GM23338 (cell line): ENCODE results near the gene BCKDHA. TPM values are rescaled to one million over a fixed set of nuclear protein-coding genes. Genes with fewer than 3 reads are reported as not detected.

Source experiments
- ATAC-seq: fragments of 200-7000 bp; cut with Tn5 transposase; 3 replicates; pipeline ENCODE4 v1.9.1; 2020
- DNase-seq: peaks from one replicate; pipeline ENCODE4 v3.0.0-alpha.2; 2015; ENCODE audit warnings: low spot score
- H2AFZ ChIP-seq: fragments of 200-600 bp; sonication (generic); 2 replicates; pipeline ENCODE4 v1.8.0; 2016; ENCODE audit warnings: antibody characterized with exemption, mild to moderate bottlenecking, moderate library complexity
- H3F3A ChIP-seq: fragments of 200-600 bp; sonication (generic); replicated peaks from 2 replicates; pipeline ENCODE4 v1.8.0; 2017; ENCODE audit warnings: antibody characterized with exemption, mixed run types, low read depth
- H3K27ac ChIP-seq: fragments of 200-600 bp; sonication (generic); 2 replicates; pipeline ENCODE4 v1.6.1; 2016; ENCODE audit warnings: low read depth
- H3K27me3 ChIP-seq: fragments of 200-600 bp; sonication (generic); 2 replicates; pipeline ENCODE4 v1.8.0; 2016; ENCODE audit warnings: mild to moderate bottlenecking, mixed run types, moderate library complexity; ENCODE audit not compliant: insufficient read depth
- H3K36me3 ChIP-seq: fragments of 200-600 bp; sonication (generic); 2 replicates; pipeline ENCODE4 v1.8.0; 2016; ENCODE audit warnings: mild to moderate bottlenecking; ENCODE audit not compliant: insufficient read depth
- H3K4me1 ChIP-seq: fragments of 200-600 bp; sonication (generic); 2 replicates; pipeline ENCODE4 v1.8.0; 2016; ENCODE audit warnings: mild to moderate bottlenecking, moderate library complexity; ENCODE audit not compliant: insufficient read depth
- H3K4me2 ChIP-seq: fragments of 200-600 bp; sonication (generic); 2 replicates; pipeline ENCODE4 v1.7.1; 2017; ENCODE audit warnings: mixed run types
- H3K4me3 ChIP-seq: fragments of 200-600 bp; sonication (generic); 2 replicates; pipeline ENCODE4 v1.6.1; 2016; ENCODE audit warnings: mixed run types
- H3K79me2 ChIP-seq: fragments of 200-600 bp; sonication (generic); replicated peaks from 2 replicates; pipeline ENCODE4 v1.8.0; 2017; ENCODE audit warnings: mild to moderate bottlenecking; ENCODE audit not compliant: insufficient read depth
- H3K9me2 ChIP-seq: fragments of 200-600 bp; sonication (generic); 2 replicates; pipeline ENCODE4 v1.8.0; 2017; ENCODE audit not compliant: insufficient read depth
- H4K20me1 ChIP-seq: fragments of 200-600 bp; sonication (generic); replicated peaks from 2 replicates; pipeline ENCODE4 v1.8.0; 2017; ENCODE audit warnings: mild to moderate bottlenecking; ENCODE audit not compliant: insufficient read depth
- H3K27ac Mint-ChIP-seq: 2 replicates; pipeline ENCODE4 v1.8.0; 2020; ENCODE audit warnings: inconsistent platforms, mild to moderate bottlenecking, moderate library complexity, mixed read lengths
- H3K27me3 Mint-ChIP-seq: 3 replicates; pipeline ENCODE4 v1.8.0; 2022; ENCODE audit warnings: low read depth, mild to moderate bottlenecking, moderate library complexity, mixed read lengths, inconsistent platforms; ENCODE audit not compliant: insufficient read depth, poor library complexity
- H3K36me3 Mint-ChIP-seq: 3 replicates; pipeline ENCODE4 v1.8.0; 2021; ENCODE audit warnings: low read depth, mild to moderate bottlenecking, inconsistent platforms, moderate library complexity, mixed read lengths
- H3K4me1 Mint-ChIP-seq: 3 replicates; pipeline ENCODE4 v1.8.0; 2020; ENCODE audit warnings: mild to moderate bottlenecking, inconsistent platforms, mixed read lengths
- H3K4me3 Mint-ChIP-seq: 3 replicates; pipeline ENCODE4 v1.8.0; 2021; ENCODE audit warnings: moderate library complexity, mild to moderate bottlenecking, inconsistent platforms, mixed read lengths
- H3K9me3 Mint-ChIP-seq: 3 replicates; pipeline ENCODE4 v1.8.0; 2020; ENCODE audit warnings: moderate library complexity, mild to moderate bottlenecking, inconsistent platforms, mixed read lengths
- CREB1 ChIP-seq: fragments of 250-450 bp; sonication (Bioruptor Pico); IDR thresholded peaks from 2 replicates; pipeline ENCODE4 v1.5.0; 2020; ENCODE audit warnings: low read depth, mild to moderate bottlenecking, moderate library complexity
- CTCF ChIP-seq, 2 experiments: fragments of 200-600 bp in 1 of 2; sonication (generic) in 1 of 2; conservative IDR thresholded peaks; 2 replicates each; pipeline versions ENCODE4 v1.5.1 to v1.6.1; 2016 to 2017; ENCODE audit warnings: antibody characterized with exemption in 2 of 2, low read depth in 2 of 2, mild to moderate bottlenecking in 2 of 2, moderate library complexity in 1 of 2
- EZH2 ChIP-seq: fragments of 200-600 bp; sonication (generic); IDR thresholded peaks from one replicate; pipeline ENCODE4 v1.8.0; 2017; ENCODE audit warnings: antibody characterized with exemption, mild to moderate bottlenecking, low read depth; ENCODE audit not compliant: unreplicated experiment
- EZH2phosphoT487 ChIP-seq: fragments of 200-600 bp; sonication (generic); IDR thresholded peaks from one replicate; pipeline ENCODE4 v1.8.1; 2018; ENCODE audit warnings: antibody characterized with exemption; ENCODE audit not compliant: unreplicated experiment
- JUNB ChIP-seq: IDR thresholded peaks from one replicate; pipeline ENCODE4 v1.6.1; 2016; ENCODE audit warnings: antibody characterized with exemption; ENCODE audit not compliant: unreplicated experiment
- NANOG ChIP-seq: IDR thresholded peaks from 2 replicates; pipeline ENCODE4 v1.6.1; 2016; ENCODE audit warnings: antibody characterized with exemption, borderline replicate concordance
- POLR2AphosphoS5 ChIP-seq: IDR thresholded peaks from 2 replicates; pipeline ENCODE4 v1.6.1; 2016; ENCODE audit warnings: antibody characterized with exemption, low read depth
- STAT1 ChIP-seq: IDR thresholded peaks from one replicate; pipeline ENCODE4 v1.6.1; 2016; ENCODE audit warnings: antibody characterized with exemption; ENCODE audit not compliant: unreplicated experiment
- ZNF114 ChIP-seq: fragments of 250-450 bp; sonication (Bioruptor Pico); IDR thresholded peaks from 2 replicates; pipeline ENCODE4 v1.5.0; 2020; ENCODE audit warnings: mild to moderate bottlenecking, moderate library complexity
- ZNF331 ChIP-seq: fragments of 250-450 bp; sonication (Bioruptor Pico); IDR thresholded peaks from 2 replicates; pipeline ENCODE4 v1.5.0; 2020; ENCODE audit warnings: low read depth, mild to moderate bottlenecking, moderate library complexity
- ZNF462 ChIP-seq: fragments of 250-450 bp; sonication (Bioruptor Pico); IDR thresholded peaks from 2 replicates; pipeline ENCODE4 v1.5.0; 2020; ENCODE audit warnings: mild to moderate bottlenecking, moderate library complexity
- polyA plus RNA-seq: library from polyadenylated mRNA; unstranded; fragments of >200 nt; fragmentation: Nextera tagmentation; extraction: Ambion mirVana; gene quantifications from 2 replicates; pipeline ENCODE4 v1.2.1, GENCODE V29; 2016
- total RNA-seq: library from RNA; depleted of rRNA; stranded (reverse); fragments of >200 nt; shearing (Covaris generic); gene quantifications from 2 replicates; pipeline ENCODE4 v1.2.3, GENCODE V29; 2014
- TF ChIP-seq, protein P1 (sequence below): IDR thresholded peaks from one replicate; pipeline ENCODE4 v1.6.1; 2018; ENCODE audit warnings: antibody characterized with exemption; ENCODE audit not compliant: unreplicated experiment
- TF ChIP-seq, protein P2 (sequence below): IDR thresholded peaks from 2 replicates; pipeline ENCODE4 v1.6.1; 2016; ENCODE audit warnings: antibody characterized with exemption

The BCKDHA gene
- total and polyA plus RNA-seq, 2 experiments from 2014 or later = 15.0 to 42.4 TPM

DNA sequence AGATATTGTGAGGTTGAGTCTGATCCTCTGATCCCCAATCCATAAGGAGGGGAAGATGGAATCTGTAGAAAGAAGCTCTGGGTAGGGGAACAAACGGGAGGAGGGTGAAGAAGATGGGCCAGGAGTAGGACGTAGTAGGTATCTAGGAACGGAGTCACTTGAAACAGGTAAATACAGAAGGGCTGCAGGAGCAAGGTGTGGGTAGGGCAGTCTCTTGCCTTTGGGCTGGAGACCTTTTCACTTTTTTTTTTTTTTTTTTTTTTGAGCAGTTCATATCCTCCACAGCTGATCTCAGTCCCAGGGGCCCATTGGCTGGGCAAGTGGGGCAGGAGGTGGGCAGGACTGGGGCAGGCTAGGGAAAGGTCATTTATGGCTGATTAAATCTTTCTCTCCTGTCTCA is 1.5 kb downstream of the BCKDHA start:
- no peak for ATAC-seq
- no peak overlapping the region for H2AFZ ChIP-seq
- no peak for DNase-seq
- peaks cover 6% of the 10 kb centered on the region for H3K27me3 Mint-ChIP-seq
- no peak overlapping the region; the same call in 1 of the 2 replicates for H3K27ac Mint-ChIP-seq
- peaks cover 3% of the 10 kb centered on the region for H4K20me1 ChIP-seq
- H3K4me1 ChIP-seq = peaks cover 12% of the 10 kb centered on the region; the same call in 1 of the 2 replicates
- H3K79me2 ChIP-seq = peaks cover 35% of the 10 kb centered on the region
- no peaks in the 10 kb centered on the region for H3K36me3 ChIP-seq
- peak overlapping the region; percentile 98 for H3K4me3 Mint-ChIP-seq
- no peak overlapping the region for H3K27ac ChIP-seq
- TF ChIP-seq, protein P1, sequence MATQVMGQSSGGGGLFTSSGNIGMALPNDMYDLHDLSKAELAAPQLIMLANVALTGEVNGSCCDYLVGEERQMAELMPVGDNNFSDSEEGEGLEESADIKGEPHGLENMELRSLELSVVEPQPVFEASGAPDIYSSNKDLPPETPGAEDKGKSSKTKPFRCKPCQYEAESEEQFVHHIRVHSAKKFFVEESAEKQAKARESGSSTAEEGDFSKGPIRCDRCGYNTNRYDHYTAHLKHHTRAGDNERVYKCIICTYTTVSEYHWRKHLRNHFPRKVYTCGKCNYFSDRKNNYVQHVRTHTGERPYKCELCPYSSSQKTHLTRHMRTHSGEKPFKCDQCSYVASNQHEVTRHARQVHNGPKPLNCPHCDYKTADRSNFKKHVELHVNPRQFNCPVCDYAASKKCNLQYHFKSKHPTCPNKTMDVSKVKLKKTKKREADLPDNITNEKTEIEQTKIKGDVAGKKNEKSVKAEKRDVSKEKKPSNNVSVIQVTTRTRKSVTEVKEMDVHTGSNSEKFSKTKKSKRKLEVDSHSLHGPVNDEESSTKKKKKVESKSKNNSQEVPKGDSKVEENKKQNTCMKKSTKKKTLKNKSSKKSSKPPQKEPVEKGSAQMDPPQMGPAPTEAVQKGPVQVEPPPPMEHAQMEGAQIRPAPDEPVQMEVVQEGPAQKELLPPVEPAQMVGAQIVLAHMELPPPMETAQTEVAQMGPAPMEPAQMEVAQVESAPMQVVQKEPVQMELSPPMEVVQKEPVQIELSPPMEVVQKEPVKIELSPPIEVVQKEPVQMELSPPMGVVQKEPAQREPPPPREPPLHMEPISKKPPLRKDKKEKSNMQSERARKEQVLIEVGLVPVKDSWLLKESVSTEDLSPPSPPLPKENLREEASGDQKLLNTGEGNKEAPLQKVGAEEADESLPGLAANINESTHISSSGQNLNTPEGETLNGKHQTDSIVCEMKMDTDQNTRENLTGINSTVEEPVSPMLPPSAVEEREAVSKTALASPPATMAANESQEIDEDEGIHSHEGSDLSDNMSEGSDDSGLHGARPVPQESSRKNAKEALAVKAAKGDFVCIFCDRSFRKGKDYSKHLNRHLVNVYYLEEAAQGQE = no peak
- no peak for TF ChIP-seq POLR2AphosphoS5
- TF ChIP-seq NANOG = no peak
- no peak for TF ChIP-seq CREB1
- no peak for TF ChIP-seq ZNF331 (CRISPR knock-in tag)
- no peak for TF ChIP-seq JUNB
- no peak for TF ChIP-seq ZNF114 (CRISPR knock-in tag)
- TF ChIP-seq CTCF (conservative IDR thresholded peaks at IDR 0.05; ENCODE audit: low read depth in 2 of 2) = no peak
- TF ChIP-seq EZH2phosphoT487 = no peak
- TF ChIP-seq, protein P2, sequence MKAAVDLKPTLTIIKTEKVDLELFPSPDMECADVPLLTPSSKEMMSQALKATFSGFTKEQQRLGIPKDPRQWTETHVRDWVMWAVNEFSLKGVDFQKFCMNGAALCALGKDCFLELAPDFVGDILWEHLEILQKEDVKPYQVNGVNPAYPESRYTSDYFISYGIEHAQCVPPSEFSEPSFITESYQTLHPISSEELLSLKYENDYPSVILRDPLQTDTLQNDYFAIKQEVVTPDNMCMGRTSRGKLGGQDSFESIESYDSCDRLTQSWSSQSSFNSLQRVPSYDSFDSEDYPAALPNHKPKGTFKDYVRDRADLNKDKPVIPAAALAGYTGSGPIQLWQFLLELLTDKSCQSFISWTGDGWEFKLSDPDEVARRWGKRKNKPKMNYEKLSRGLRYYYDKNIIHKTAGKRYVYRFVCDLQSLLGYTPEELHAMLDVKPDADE = no peak
- no peak for TF ChIP-seq EZH2
- TF ChIP-seq STAT1 = no peak
- no peak for TF ChIP-seq ZNF462 (CRISPR knock-in tag)
- no peaks in the 10 kb centered on the region for H3K9me3 Mint-ChIP-seq
- peak overlapping the region; percentile 80; the same call in 1 of the 2 replicates for H3K4me3 ChIP-seq
- peaks cover 19% of the 10 kb centered on the region for H3K4me1 Mint-ChIP-seq
- no peaks in the 10 kb centered on the region for H3K27me3 ChIP-seq
- no peaks in the 10 kb centered on the region for H3K9me2 ChIP-seq
- H3K36me3 Mint-ChIP-seq = peaks cover 9% of the 10 kb centered on the region
- H3F3A ChIP-seq = no peaks in the 10 kb centered on the region
- H3K4me2 ChIP-seq = peak overlapping the region; percentile 83; the same call in 1 of the 2 replicates
